ENCODE results near the gene ARL13A.

ARL13A gene

GRCh38 chrX:100931925-100932285, 37.6 kb upstream of the ARL13A start:
- H3K27me3 Mint-ChIP-seq (ENCODE audit: low read depth, poor library complexity), result peaks cover 27% of the 10 kb centered on the region
- no peak for DNase-seq
- TF ChIP-seq CTCF (IDR thresholded peaks at IDR 0.05), result no peak
- no peak overlapping the region for H3K4me3 Mint-ChIP-seq
- peaks cover 5% of the 10 kb centered on the region for H3K36me3 Mint-ChIP-seq (ENCODE audit: low read depth)
- no peak overlapping the region for H3K27ac Mint-ChIP-seq
- H3K4me1 Mint-ChIP-seq, result peaks cover 6% of the 10 kb centered on the region
- peaks cover 64% of the 10 kb centered on the region for H3K9me3 Mint-ChIP-seq

GRCh38 chrX:100935767-100936166, 33.7 kb upstream of the ARL13A start:
- Mint-ChIP-seq H3K27me3 (ENCODE audit: low read depth, poor library complexity) (peaks cover 6% of the 10 kb centered on the region), H3K9me3 (peaks cover 49% of the 10 kb centered on the region), H3K36me3 (ENCODE audit: low read depth) (peaks cover 5% of the 10 kb centered on the region), H3K4me1 (no peaks in the 10 kb centered on the region), H3K27ac (no peak overlapping the region), H3K4me3 (no peak overlapping the region)
- no peak for TF ChIP-seq CTCF (IDR thresholded peaks at IDR 0.05)
- no peak for DNase-seq

GRCh38 chrX:100939333-100939732, 30.2 kb upstream of the ARL13A start:
- no peak for DNase-seq
- Mint-ChIP-seq H3K36me3 (ENCODE audit: low read depth) (no peaks in the 10 kb centered on the region), H3K27me3 (ENCODE audit: low read depth, poor library complexity) (peaks cover 6% of the 10 kb centered on the region), H3K9me3 (peaks cover 46% of the 10 kb centered on the region), H3K4me1 (no peaks in the 10 kb centered on the region), H3K27ac (no peak overlapping the region), H3K4me3 (no peak overlapping the region)
- TF ChIP-seq CTCF (IDR thresholded peaks at IDR 0.05), result no peak

GRCh38 chrX:100944601-100945000, 24.9 kb upstream of the ARL13A start:
- H3K4me3 Mint-ChIP-seq, result no peak overlapping the region
- no peak for TF ChIP-seq CTCF (IDR thresholded peaks at IDR 0.05)
- peaks cover 3% of the 10 kb centered on the region for H3K27me3 Mint-ChIP-seq (ENCODE audit: low read depth, poor library complexity)
- H3K9me3 Mint-ChIP-seq, result peaks cover 42% of the 10 kb centered on the region
- H3K36me3 Mint-ChIP-seq (ENCODE audit: low read depth), result no peaks in the 10 kb centered on the region
- H3K4me1 Mint-ChIP-seq, result no peaks in the 10 kb centered on the region
- no peak overlapping the region for H3K27ac Mint-ChIP-seq
- no peak for DNase-seq

- peaks cover 5% of the 10 kb centered on the region for H3K27me3 Mint-ChIP-seq (ENCODE audit: low read depth, poor library complexity)
- H3K36me3 Mint-ChIP-seq (ENCODE audit: low read depth), result no peaks in the 10 kb centered on the region
- no peaks in the 10 kb centered on the region for H3K4me1 Mint-ChIP-seq
- H3K4me3 Mint-ChIP-seq, result no peak overlapping the region
- H3K27ac Mint-ChIP-seq, result no peak overlapping the region
- DNase-seq, result no peak
- TF ChIP-seq CTCF (IDR thresholded peaks at IDR 0.05), result no peak
- H3K9me3 Mint-ChIP-seq, result peaks cover 44% of the 10 kb centered on the region
Observed at GRCh38 chrX:100946299-100946927, 23.1 kb upstream of the ARL13A start.

GRCh38 chrX:100948557-100948956, 21.0 kb upstream of the ARL13A start:
- H3K27ac Mint-ChIP-seq, result no peak overlapping the region
- TF ChIP-seq CTCF (IDR thresholded peaks at IDR 0.05), result no peak
- DNase-seq, result no peak
- no peaks in the 10 kb centered on the region for H3K4me1 Mint-ChIP-seq
- peaks cover 5% of the 10 kb centered on the region for H3K27me3 Mint-ChIP-seq (ENCODE audit: low read depth, poor library complexity)
- peaks cover 47% of the 10 kb centered on the region for H3K9me3 Mint-ChIP-seq
- H3K4me3 Mint-ChIP-seq, result no peak overlapping the region
- H3K36me3 Mint-ChIP-seq (ENCODE audit: low read depth), result no peaks in the 10 kb centered on the region

Measured in nephron progenitor cell (in vitro differentiated cells).